Endothelial cell of umbilical vein (primary cell): ENCODE results near the gene ERBIN.

Experiments used
- EZH2 ChIP-seq: IDR thresholded peaks from 2 replicates; pipeline ENCODE4 v1.6.1; 2012; ENCODE audit warnings: borderline replicate concordance, low read depth, mild to moderate bottlenecking, moderate library complexity, low read length, inconsistent platforms; ENCODE audit not compliant: severe bottlenecking
- POLR2A ChIP-seq: IDR thresholded peaks from 2 replicates; pipeline ENCODE4 v1.6.1; 2012; ENCODE audit warnings: low read depth, mild to moderate bottlenecking, control low read depth, low read length
- TF ChIP-seq, protein P1 (sequence below), 2 donors: IDR thresholded peaks; 1 replicate in 1 of 2; 2 replicates in 1 of 2; pipeline ENCODE4 v1.5.1; 2011; ENCODE audit warnings: low read length in 2 of 2, mild to moderate bottlenecking in 2 of 2, moderate library complexity in 2 of 2, control low read depth in 1 of 2, inconsistent platforms in 1 of 2, low read depth in 1 of 2; ENCODE audit not compliant: insufficient read depth in 1 of 2; ENCODE audit errors: extremely low read depth in 1 of 2

DNA sequence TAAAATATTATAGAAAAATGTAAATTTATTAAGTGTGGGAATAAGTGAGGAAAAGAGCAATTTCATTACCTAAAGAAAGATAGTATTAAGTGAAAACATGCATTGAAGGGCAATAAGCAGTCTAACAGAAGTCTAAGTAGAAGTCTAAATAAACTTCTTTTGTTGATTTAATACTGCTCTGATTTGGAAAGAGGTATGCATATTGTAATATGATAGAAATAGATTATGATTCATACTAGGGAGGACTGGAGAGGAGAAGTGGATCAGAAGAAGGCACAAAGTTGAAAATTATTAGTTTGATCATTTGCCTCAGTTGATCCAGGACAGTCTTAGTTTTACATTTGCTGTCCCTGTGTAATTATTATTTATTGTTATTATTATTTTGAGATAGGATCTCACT, 6.6 kb upstream of the ERBIN start:
- TF ChIP-seq, protein P1, sequence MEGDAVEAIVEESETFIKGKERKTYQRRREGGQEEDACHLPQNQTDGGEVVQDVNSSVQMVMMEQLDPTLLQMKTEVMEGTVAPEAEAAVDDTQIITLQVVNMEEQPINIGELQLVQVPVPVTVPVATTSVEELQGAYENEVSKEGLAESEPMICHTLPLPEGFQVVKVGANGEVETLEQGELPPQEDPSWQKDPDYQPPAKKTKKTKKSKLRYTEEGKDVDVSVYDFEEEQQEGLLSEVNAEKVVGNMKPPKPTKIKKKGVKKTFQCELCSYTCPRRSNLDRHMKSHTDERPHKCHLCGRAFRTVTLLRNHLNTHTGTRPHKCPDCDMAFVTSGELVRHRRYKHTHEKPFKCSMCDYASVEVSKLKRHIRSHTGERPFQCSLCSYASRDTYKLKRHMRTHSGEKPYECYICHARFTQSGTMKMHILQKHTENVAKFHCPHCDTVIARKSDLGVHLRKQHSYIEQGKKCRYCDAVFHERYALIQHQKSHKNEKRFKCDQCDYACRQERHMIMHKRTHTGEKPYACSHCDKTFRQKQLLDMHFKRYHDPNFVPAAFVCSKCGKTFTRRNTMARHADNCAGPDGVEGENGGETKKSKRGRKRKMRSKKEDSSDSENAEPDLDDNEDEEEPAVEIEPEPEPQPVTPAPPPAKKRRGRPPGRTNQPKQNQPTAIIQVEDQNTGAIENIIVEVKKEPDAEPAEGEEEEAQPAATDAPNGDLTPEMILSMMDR (IDR thresholded peaks at IDR 0.05; ENCODE audit: extremely low read depth in 1 of 2, insufficient read depth in 1 of 2, low read depth in 1 of 2, low read length in 2 of 2): no peak
- TF ChIP-seq POLR2A (no peak), EZH2 (no peak)
